GM23338 (cell line): ENCODE data around the gene EBF4. TPM values are rescaled to one million over a fixed set of nuclear protein-coding genes. Genes with fewer than 3 reads are reported as not detected.

Experiments used
- ATAC-seq: fragments of 200-7000 bp; cut with Tn5 transposase; 3 replicates; pipeline ENCODE4 v1.9.1; 2020
- DNase-seq: peaks from one replicate; pipeline ENCODE4 v3.0.0-alpha.2; 2015; ENCODE audit warnings: low spot score
- H2AFZ ChIP-seq: fragments of 200-600 bp; sonication (generic); 2 replicates; pipeline ENCODE4 v1.8.0; 2016; ENCODE audit warnings: antibody characterized with exemption, mild to moderate bottlenecking, moderate library complexity
- H3F3A ChIP-seq: fragments of 200-600 bp; sonication (generic); replicated peaks from 2 replicates; pipeline ENCODE4 v1.8.0; 2017; ENCODE audit warnings: antibody characterized with exemption, mixed run types, low read depth
- H3K27ac ChIP-seq: fragments of 200-600 bp; sonication (generic); 2 replicates; pipeline ENCODE4 v1.6.1; 2016; ENCODE audit warnings: low read depth
- H3K27me3 ChIP-seq: fragments of 200-600 bp; sonication (generic); 2 replicates; pipeline ENCODE4 v1.8.0; 2016; ENCODE audit warnings: mild to moderate bottlenecking, mixed run types, moderate library complexity; ENCODE audit not compliant: insufficient read depth
- H3K36me3 ChIP-seq: fragments of 200-600 bp; sonication (generic); 2 replicates; pipeline ENCODE4 v1.8.0; 2016; ENCODE audit warnings: mild to moderate bottlenecking; ENCODE audit not compliant: insufficient read depth
- H3K4me1 ChIP-seq: fragments of 200-600 bp; sonication (generic); 2 replicates; pipeline ENCODE4 v1.8.0; 2016; ENCODE audit warnings: mild to moderate bottlenecking, moderate library complexity; ENCODE audit not compliant: insufficient read depth
- H3K4me2 ChIP-seq: fragments of 200-600 bp; sonication (generic); 2 replicates; pipeline ENCODE4 v1.7.1; 2017; ENCODE audit warnings: mixed run types
- H3K4me3 ChIP-seq: fragments of 200-600 bp; sonication (generic); 2 replicates; pipeline ENCODE4 v1.6.1; 2016; ENCODE audit warnings: mixed run types
- H3K79me2 ChIP-seq: fragments of 200-600 bp; sonication (generic); replicated peaks from 2 replicates; pipeline ENCODE4 v1.8.0; 2017; ENCODE audit warnings: mild to moderate bottlenecking; ENCODE audit not compliant: insufficient read depth
- H3K9me2 ChIP-seq: fragments of 200-600 bp; sonication (generic); 2 replicates; pipeline ENCODE4 v1.8.0; 2017; ENCODE audit not compliant: insufficient read depth
- H4K20me1 ChIP-seq: fragments of 200-600 bp; sonication (generic); replicated peaks from 2 replicates; pipeline ENCODE4 v1.8.0; 2017; ENCODE audit warnings: mild to moderate bottlenecking; ENCODE audit not compliant: insufficient read depth
- H3K27ac Mint-ChIP-seq: 2 replicates; pipeline ENCODE4 v1.8.0; 2020; ENCODE audit warnings: inconsistent platforms, mild to moderate bottlenecking, moderate library complexity, mixed read lengths
- H3K27me3 Mint-ChIP-seq: 3 replicates; pipeline ENCODE4 v1.8.0; 2022; ENCODE audit warnings: low read depth, mild to moderate bottlenecking, moderate library complexity, mixed read lengths, inconsistent platforms; ENCODE audit not compliant: insufficient read depth, poor library complexity
- H3K36me3 Mint-ChIP-seq: 3 replicates; pipeline ENCODE4 v1.8.0; 2021; ENCODE audit warnings: low read depth, mild to moderate bottlenecking, inconsistent platforms, moderate library complexity, mixed read lengths
- H3K4me1 Mint-ChIP-seq: 3 replicates; pipeline ENCODE4 v1.8.0; 2020; ENCODE audit warnings: mild to moderate bottlenecking, inconsistent platforms, mixed read lengths
- H3K4me3 Mint-ChIP-seq: 3 replicates; pipeline ENCODE4 v1.8.0; 2021; ENCODE audit warnings: moderate library complexity, mild to moderate bottlenecking, inconsistent platforms, mixed read lengths
- H3K9me3 Mint-ChIP-seq: 3 replicates; pipeline ENCODE4 v1.8.0; 2020; ENCODE audit warnings: moderate library complexity, mild to moderate bottlenecking, inconsistent platforms, mixed read lengths
- CREB1 ChIP-seq: fragments of 250-450 bp; sonication (Bioruptor Pico); IDR thresholded peaks from 2 replicates; pipeline ENCODE4 v1.5.0; 2020; ENCODE audit warnings: low read depth, mild to moderate bottlenecking, moderate library complexity
- CTCF ChIP-seq, 2 experiments: fragments of 200-600 bp in 1 of 2; sonication (generic) in 1 of 2; conservative IDR thresholded peaks; 2 replicates each; pipeline versions ENCODE4 v1.5.1 to v1.6.1; 2016 to 2017; ENCODE audit warnings: antibody characterized with exemption in 2 of 2, low read depth in 2 of 2, mild to moderate bottlenecking in 2 of 2, moderate library complexity in 1 of 2
- EZH2 ChIP-seq: fragments of 200-600 bp; sonication (generic); IDR thresholded peaks from one replicate; pipeline ENCODE4 v1.8.0; 2017; ENCODE audit warnings: antibody characterized with exemption, mild to moderate bottlenecking, low read depth; ENCODE audit not compliant: unreplicated experiment
- EZH2phosphoT487 ChIP-seq: fragments of 200-600 bp; sonication (generic); IDR thresholded peaks from one replicate; pipeline ENCODE4 v1.8.1; 2018; ENCODE audit warnings: antibody characterized with exemption; ENCODE audit not compliant: unreplicated experiment
- JUNB ChIP-seq: IDR thresholded peaks from one replicate; pipeline ENCODE4 v1.6.1; 2016; ENCODE audit warnings: antibody characterized with exemption; ENCODE audit not compliant: unreplicated experiment
- NANOG ChIP-seq: IDR thresholded peaks from 2 replicates; pipeline ENCODE4 v1.6.1; 2016; ENCODE audit warnings: antibody characterized with exemption, borderline replicate concordance
- POLR2AphosphoS5 ChIP-seq: IDR thresholded peaks from 2 replicates; pipeline ENCODE4 v1.6.1; 2016; ENCODE audit warnings: antibody characterized with exemption, low read depth
- STAT1 ChIP-seq: IDR thresholded peaks from one replicate; pipeline ENCODE4 v1.6.1; 2016; ENCODE audit warnings: antibody characterized with exemption; ENCODE audit not compliant: unreplicated experiment
- ZNF114 ChIP-seq: fragments of 250-450 bp; sonication (Bioruptor Pico); IDR thresholded peaks from 2 replicates; pipeline ENCODE4 v1.5.0; 2020; ENCODE audit warnings: mild to moderate bottlenecking, moderate library complexity
- polyA plus RNA-seq: library from polyadenylated mRNA; unstranded; fragments of >200 nt; fragmentation: Nextera tagmentation; extraction: Ambion mirVana; gene quantifications from 2 replicates; pipeline ENCODE4 v1.2.1, GENCODE V29; 2016
- total RNA-seq: library from RNA; depleted of rRNA; stranded (reverse); fragments of >200 nt; shearing (Covaris generic); gene quantifications from 2 replicates; pipeline ENCODE4 v1.2.3, GENCODE V29; 2014

EBF4 gene
- total and polyA plus RNA-seq, 2 experiments from 2014 or later: 0.66 to 1.6 TPM

- Histone ChIP-seq H4K20me1 (no peaks in the 10 kb centered on the region), H3K4me3 (no peak overlapping the region), H3F3A (no peaks in the 10 kb centered on the region), H3K4me1 (peaks cover 7% of the 10 kb centered on the region; the same call in 1 of the 2 replicates), H3K36me3 (no peaks in the 10 kb centered on the region), H3K4me2 (no peak overlapping the region), H3K27me3 (peaks cover 1% of the 10 kb centered on the region), H3K79me2 (no peaks in the 10 kb centered on the region), H3K27ac (no peak overlapping the region), H3K9me2 (no peaks in the 10 kb centered on the region), H2AFZ (no peak overlapping the region)
- TF ChIP-seq CTCF (conservative IDR thresholded peaks at IDR 0.05; ENCODE audit: low read depth in 2 of 2) (peak; percentile 61 to 79), EZH2 (no peak)
- Mint-ChIP-seq H3K27me3 (peaks cover 2% of the 10 kb centered on the region), H3K4me3 (no peak overlapping the region), H3K9me3 (no peaks in the 10 kb centered on the region), H3K4me1 (peaks cover 4% of the 10 kb centered on the region), H3K27ac (no peak overlapping the region), H3K36me3 (no peaks in the 10 kb centered on the region)
- DNase-seq (peak; percentile 66), ATAC-seq (peak; percentile 73)
These were observed 20.7 kb downstream of the EBF4 start for GRCh38 chr20:2713285-2713684.

- no peak overlapping the region for H3K27ac Mint-ChIP-seq
- peaks cover 4% of the 10 kb centered on the region; the same call in 1 of the 3 replicates for H3K4me1 Mint-ChIP-seq
- no peaks in the 10 kb centered on the region; the same call in none of the 2 replicates for H3K9me2 ChIP-seq
- H3K27me3 ChIP-seq: peaks cover 3% of the 10 kb centered on the region
- no peak overlapping the region for H3K4me2 ChIP-seq
- no peaks in the 10 kb centered on the region for H3K79me2 ChIP-seq
- no peaks in the 10 kb centered on the region for H3F3A ChIP-seq
- H3K36me3 ChIP-seq: no peaks in the 10 kb centered on the region
- no peak for DNase-seq
- peaks cover 5% of the 10 kb centered on the region for H3K9me3 Mint-ChIP-seq
- no peaks in the 10 kb centered on the region; the same call in 1 of the 2 replicates for H3K4me1 ChIP-seq
- peak; percentile 34; the same call in 1 of the 3 replicates for ATAC-seq
- H3K36me3 Mint-ChIP-seq: no peaks in the 10 kb centered on the region; the same call in 1 of the 3 replicates
- H3K27me3 Mint-ChIP-seq: peaks cover 4% of the 10 kb centered on the region
- no peak overlapping the region for H2AFZ ChIP-seq
- no peak overlapping the region for H3K27ac ChIP-seq
- no peak for TF ChIP-seq EZH2phosphoT487
- no peak for TF ChIP-seq EZH2
- no peak for TF ChIP-seq POLR2AphosphoS5
- TF ChIP-seq NANOG: no peak
- no peak for TF ChIP-seq STAT1
- TF ChIP-seq JUNB: no peak
- no peak for TF ChIP-seq ZNF114
- TF ChIP-seq CREB1 (CRISPR knock-in tag): no peak
- H3K4me3 ChIP-seq: no peak overlapping the region
- H4K20me1 ChIP-seq: no peaks in the 10 kb centered on the region
- H3K4me3 Mint-ChIP-seq: no peak overlapping the region
These were observed 36.7 kb downstream of the EBF4 start for GRCh38 chr20:2729251-2729713.

DNA sequence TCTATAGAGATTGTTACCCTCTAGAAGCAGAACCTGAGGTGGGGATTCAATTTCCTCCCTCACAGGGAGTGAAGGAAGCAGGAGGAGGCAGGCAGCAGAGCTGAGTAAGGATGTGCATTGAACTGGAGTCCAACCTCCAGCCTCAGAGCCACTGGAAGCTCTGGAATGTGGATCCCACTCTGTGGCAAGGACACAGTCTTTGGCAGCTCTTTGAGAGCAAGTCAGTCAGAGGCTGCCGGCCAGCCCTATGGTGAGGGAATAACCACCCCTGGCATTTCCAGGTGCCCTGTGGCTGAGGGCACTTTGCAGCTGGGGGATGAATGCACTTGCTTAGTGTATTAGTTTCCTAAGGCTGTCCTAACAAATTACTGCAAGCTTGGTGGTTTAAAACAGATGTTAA is 37.2 kb downstream of the EBF4 start:
- Histone ChIP-seq H3K9me2 (no peaks in the 10 kb centered on the region; the same call in none of the 2 replicates), H3K4me1 (no peaks in the 10 kb centered on the region; the same call in 1 of the 2 replicates), H3K27ac (no peak overlapping the region), H3K4me2 (no peak overlapping the region), H3K27me3 (peaks cover 3% of the 10 kb centered on the region), H3F3A (no peaks in the 10 kb centered on the region), H2AFZ (no peak overlapping the region), H4K20me1 (no peaks in the 10 kb centered on the region), H3K4me3 (no peak overlapping the region), H3K79me2 (no peaks in the 10 kb centered on the region), H3K36me3 (no peaks in the 10 kb centered on the region)
- Mint-ChIP-seq H3K36me3 (no peaks in the 10 kb centered on the region; the same call in 1 of the 3 replicates), H3K4me3 (no peak overlapping the region), H3K4me1 (peaks cover 4% of the 10 kb centered on the region; the same call in 1 of the 3 replicates), H3K27me3 (peaks cover 4% of the 10 kb centered on the region), H3K27ac (no peak overlapping the region), H3K9me3 (peaks cover 9% of the 10 kb centered on the region)
- TF ChIP-seq ZNF114 (no peak), STAT1 (no peak)
- ATAC-seq: peak; percentile 55
- DNase-seq: no peak
